NCI-H2171 treated with DMSO at 0.1 percent for 48 hours (cell line): ENCODE data around the gene KPTN.
A peak's percentile ranks its signal among the peaks of the same experiment; 100 is the strongest.
"Not testable (repeated sequence)": the region's sequence is repeated elsewhere in the genome, so short reads cannot be mapped to it uniquely, and the experiment has no call there.

Experiments
- DNase-seq: peaks from one replicate; lab custom pipeline; 2025; lab: John Stamatoyannopoulos, UW

KPTN gene

GRCh38 chr19:47491358-47492136 lies 7.5 kb upstream of the KPTN start:
- DNase-seq: no peak

DNA sequence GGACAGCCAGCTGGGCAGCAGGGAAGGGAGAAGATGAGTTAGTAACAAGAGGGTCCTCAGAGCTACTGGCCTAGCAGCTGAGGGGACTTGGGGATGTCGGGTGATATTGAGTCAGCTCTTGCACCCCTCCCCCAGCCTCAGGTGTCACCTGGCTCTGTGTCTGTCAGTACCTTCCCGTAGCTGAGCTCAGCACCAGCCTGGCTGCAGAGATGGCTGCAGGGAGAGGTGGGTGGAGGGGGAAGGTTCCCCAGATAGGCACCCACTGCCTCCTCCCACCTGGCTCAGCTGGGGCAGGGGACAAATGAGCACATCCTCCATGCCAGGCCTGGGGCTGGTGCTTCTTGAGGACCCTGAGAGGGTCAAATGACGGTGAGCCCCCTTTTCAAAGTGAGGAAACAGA lies 6.8 kb upstream of the KPTN start:
- no peak for DNase-seq

DNA sequence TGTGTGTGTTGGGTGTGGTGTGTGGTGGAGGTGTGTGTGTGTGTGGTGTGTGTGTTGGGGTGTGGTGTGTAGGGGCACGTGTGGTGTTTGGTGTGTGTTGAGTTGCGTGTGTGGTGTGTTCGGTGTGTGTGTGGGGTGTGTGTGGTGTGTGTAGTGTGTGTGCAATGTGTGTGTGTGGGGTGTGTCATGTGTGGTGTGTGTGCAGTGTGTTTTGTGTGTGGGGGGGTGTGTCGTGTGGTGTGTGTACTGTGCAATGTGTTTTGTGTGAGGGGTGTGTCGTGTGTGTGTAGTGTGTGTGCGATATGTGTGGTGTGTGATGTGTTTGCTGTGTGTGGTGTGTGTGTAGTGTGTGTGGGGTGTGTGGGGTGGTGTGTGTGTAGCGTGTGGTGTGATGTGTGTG lies 6.0 kb upstream of the KPTN start:
- DNase-seq: no peak

GRCh38 chr19:47489072-47489914 lies 5.3 kb upstream of the KPTN start:
- no peak for DNase-seq

- DNase-seq: no peak
Observed at GRCh38 chr19:47487551-47488515, 3.8 kb upstream of the KPTN start.

- DNase-seq: no peak
Observed at GRCh38 chr19:47486900-47487299, 2.9 kb upstream of the KPTN start.

DNA sequence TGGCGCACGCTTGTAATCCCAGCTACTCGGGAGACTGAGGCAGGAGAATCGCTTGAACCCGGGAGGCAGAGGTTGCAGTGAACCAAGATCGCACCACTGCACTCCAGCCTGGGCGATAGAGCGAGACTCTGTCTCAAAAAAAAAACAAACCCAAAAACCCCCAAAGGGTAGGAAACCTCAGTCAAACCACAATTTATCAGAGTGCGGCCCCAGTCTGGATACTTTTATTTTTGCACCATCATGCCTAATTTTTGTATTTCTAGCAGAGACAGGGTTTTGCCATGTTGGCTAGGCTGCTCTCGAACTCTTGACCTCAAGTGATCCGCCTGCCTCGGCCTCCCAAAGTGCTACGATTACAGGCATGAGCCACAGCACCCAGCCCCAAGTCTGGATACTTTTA lies 2.2 kb upstream of the KPTN start:
- DNase-seq: not testable (repeated sequence)

- DNase-seq: no peak
Observed at GRCh38 chr19:47485210-47485609, 1.2 kb upstream of the KPTN start.

- no peak for DNase-seq
Observed at GRCh38 chr19:47483200-47483599, 819 bp downstream of the KPTN start.

GRCh38 chr19:47481460-47482052 lies 2.5 kb downstream of the KPTN start:
- no peak for DNase-seq

GRCh38 chr19:47480658-47481057 lies 3.4 kb downstream of the KPTN start:
- no peak for DNase-seq

DNA sequence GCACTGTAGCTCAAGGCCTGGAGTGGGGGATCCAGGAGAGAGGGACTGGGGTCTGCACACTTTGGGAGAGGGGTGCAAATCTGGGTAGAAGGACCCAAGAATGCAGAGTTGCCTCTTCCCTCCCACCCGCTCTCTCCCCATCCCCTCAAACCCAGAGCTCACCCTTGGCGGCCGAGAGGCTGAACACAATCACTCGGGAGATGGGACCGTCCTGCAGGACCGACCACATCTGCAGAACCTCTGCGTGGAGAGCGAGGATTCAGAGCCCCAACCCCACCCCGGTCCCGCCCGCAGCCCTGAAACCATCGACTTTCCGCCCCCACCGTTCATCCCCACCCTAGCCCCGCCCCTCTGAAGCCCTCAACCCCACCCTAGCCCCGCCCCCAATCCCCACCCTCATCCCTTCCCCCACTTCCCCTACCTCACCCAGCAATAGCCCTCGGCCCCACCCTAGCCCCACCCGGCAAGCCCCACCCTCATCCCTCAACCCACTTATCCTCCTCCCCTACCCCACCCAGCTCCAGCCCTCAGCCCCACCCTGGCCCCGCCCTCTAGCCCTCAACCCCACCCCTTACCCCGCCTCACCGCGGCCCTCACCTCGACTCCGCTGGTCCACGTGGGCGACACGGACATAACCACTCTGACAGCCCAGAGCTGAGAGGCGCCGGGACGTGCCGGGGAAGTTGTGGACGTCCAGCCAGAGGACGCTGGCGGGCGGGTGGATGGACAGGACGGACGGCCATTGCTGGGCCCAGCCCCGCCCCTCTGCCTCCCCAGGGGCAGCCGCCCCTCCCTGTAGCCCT lies 4.1 kb downstream of the KPTN start:
- no peak for DNase-seq

- no peak for DNase-seq
Observed at GRCh38 chr19:47476438-47476972, 7.5 kb downstream of the KPTN start.

- no peak for DNase-seq
Observed at GRCh38 chr19:47475465-47475864, 8.6 kb downstream of the KPTN start.

- no peak for DNase-seq
Observed at GRCh38 chr19:47473336-47473735, 10.7 kb downstream of the KPTN start.

DNA sequence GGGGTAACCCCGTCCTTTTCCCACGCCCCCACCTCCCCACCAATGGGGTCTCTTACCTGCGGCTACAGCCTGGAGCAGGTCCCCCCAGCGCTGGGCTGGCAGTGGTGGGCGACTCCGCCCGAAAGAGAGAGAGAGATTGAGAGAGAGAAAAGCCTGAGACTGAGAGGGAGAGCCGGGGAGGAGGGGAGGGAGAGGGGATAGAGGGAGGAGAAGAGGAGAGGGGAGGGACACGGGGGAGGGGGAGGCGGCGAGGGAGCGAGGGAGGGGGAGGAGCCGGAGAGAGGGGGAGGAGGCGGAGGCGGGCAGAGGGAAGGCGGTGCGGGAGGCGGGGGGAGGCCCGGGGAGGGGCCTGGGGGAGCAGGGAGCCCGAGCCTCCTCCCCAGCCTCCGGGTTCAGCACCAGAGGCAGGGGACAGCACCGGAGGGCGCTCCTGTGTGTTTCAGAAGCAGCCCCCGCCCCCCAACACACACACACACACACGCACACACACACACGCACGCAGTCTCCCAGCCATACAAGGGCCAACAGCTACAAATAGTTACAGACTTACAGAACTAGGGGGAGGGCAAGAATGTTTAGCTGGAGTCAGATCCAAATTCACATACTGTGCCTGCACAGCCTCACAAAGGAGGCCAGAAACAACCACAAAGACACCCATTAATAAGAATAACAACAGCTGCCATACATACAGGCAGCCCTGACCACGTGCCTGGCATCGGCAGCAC lies 12.1 kb downstream of the KPTN start, which contains the start of gene SLC8A2:
Gene SLC8A2 (minus strand): TSS at position 161 of the 725 bp plus-strand sequence. CDS start 5,490 bp downstream, outside the sequence.
- peak; percentile 80 for DNase-seq

- DNase-seq: no peak
Observed at GRCh38 chr19:47471381-47471732, 12.7 kb downstream of the KPTN start.

DNA sequence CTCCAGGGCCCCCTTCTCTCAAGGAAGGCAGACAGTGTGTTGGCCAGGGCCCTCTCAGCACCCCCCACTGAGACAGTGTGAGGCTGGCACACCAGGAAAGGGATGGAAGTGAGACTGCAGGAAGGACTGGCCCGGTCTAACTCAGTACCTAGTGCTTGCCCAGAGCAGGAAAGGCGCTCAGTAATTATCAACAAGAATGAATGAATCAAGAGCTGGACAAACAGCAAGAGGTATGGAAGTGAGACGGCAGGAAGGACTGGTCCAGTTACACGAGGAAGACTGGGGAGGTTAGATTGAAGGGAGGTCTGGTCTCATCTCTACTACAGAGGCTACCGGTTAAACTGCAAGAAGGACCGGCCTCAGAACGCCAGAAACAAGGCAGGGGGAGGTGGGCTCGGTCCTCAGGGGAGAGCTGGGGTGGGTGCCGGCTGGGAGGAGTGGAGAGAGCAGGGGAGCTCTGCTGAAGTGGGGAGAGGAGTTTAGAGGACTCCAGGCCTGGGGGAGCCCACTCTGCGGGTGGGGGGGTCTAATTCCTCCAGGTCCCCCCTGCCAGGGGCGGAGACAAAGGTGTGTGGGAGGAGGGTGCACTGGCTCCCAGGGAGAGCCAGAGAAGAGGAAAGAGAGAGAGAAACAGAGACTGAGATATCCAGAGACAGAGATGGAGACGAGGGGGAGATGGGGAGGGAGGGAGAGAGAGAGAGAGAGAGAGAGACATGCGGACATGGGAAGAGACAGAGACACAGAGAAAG lies 13.4 kb downstream of the KPTN start:
- DNase-seq: no peak

DNA sequence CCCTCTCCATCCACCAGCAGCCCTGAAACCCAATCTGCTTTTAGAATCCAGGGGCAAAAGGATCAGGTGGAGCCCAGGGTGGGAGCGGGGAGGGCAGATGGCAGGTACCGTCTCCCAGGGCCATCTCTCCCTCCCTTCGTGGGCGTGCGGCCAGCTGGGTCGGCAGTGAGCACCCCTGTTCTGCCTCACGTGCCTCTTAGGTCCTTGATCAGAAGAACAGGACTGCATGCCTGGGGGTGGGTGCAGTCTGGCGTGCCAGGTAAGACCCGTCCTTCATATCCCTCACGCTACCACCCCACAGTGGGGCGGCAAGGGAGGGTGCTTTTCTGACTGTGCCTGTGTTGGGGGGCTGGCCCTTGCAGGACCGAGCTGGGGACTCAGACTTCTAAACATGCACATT lies 14.3 kb downstream of the KPTN start:
- peak; percentile 88 for DNase-seq
